Measurements from ENCODE around the gene TOMM22. TPM values are rescaled to one million over a fixed set of nuclear protein-coding genes. Genes with fewer than 3 reads are reported as not detected.
A peak's percentile ranks its signal among the peaks of the same experiment; 100 is the strongest.

Gene TOMM22
- total and polyA plus RNA-seq, 2 experiments from 2014 or later, result 84.0 to 131 TPM

GRCh38 chr22:38718414-38718813 lies 36.7 kb downstream of the TOMM22 start:
- H3K79me2 ChIP-seq (replicated peaks; ENCODE audit: insufficient read depth), result peaks cover 24% of the 10 kb centered on the region
- no peak overlapping the region for H3K4me3 ChIP-seq
- Mint-ChIP-seq H3K4me1 (peaks cover 22% of the 10 kb centered on the region), H3K4me3 (no peak overlapping the region), H3K27ac (peak overlapping the region; percentile 30; the same call in 1 of the 2 replicates), H3K9me3 (no peaks in the 10 kb centered on the region), H3K36me3 (ENCODE audit: low read depth) (peaks cover 52% of the 10 kb centered on the region), H3K27me3 (ENCODE audit: insufficient read depth, low read depth, poor library complexity) (peaks cover 10% of the 10 kb centered on the region)
- H3K27ac ChIP-seq (ENCODE audit: low read depth), result no peak overlapping the region
- no peak overlapping the region for H3K4me2 ChIP-seq
- no peaks in the 10 kb centered on the region for H3K9me2 ChIP-seq (ENCODE audit: insufficient read depth)
- H2AFZ ChIP-seq, result no peak overlapping the region
- ATAC-seq (peak; percentile 91), DNase-seq (ENCODE audit: low spot score) (peak; percentile 78)
- H3K4me1 ChIP-seq (ENCODE audit: insufficient read depth), result peaks cover 8% of the 10 kb centered on the region
- TF ChIP-seq NANOG (IDR thresholded peaks at IDR 0.05; ENCODE audit: borderline replicate concordance), result no peak
- no peak for TF ChIP-seq JUNB (IDR thresholded peaks at IDR 0.05; ENCODE audit: unreplicated experiment)
- no peak for TF ChIP-seq EZH2phosphoT487 (IDR thresholded peaks at IDR 0.05; ENCODE audit: unreplicated experiment)
- no peak for TF ChIP-seq REST (IDR thresholded peaks at IDR 0.05; ENCODE audit: unreplicated experiment)
- no peak for TF ChIP-seq ZNF331 (CRISPR knock-in tag; IDR thresholded peaks at IDR 0.05; ENCODE audit: low read depth)
- no peak for TF ChIP-seq POLR2AphosphoS5 (IDR thresholded peaks at IDR 0.05; ENCODE audit: low read depth)
- peak in 1 of 2 experiments; percentile 36; a peak in 2 of 4 replicates for TF ChIP-seq CTCF (conservative IDR thresholded peaks at IDR 0.05; ENCODE audit: low read depth in 2 of 2)
- H3F3A ChIP-seq (replicated peaks; ENCODE audit: low read depth), result no peaks in the 10 kb centered on the region
- H3K36me3 ChIP-seq (ENCODE audit: insufficient read depth), result peaks cover 28% of the 10 kb centered on the region; the same call in 1 of the 2 replicates
- peaks cover 31% of the 10 kb centered on the region; the same call in 1 of the 2 replicates for H4K20me1 ChIP-seq (replicated peaks; ENCODE audit: insufficient read depth)
- no peaks in the 10 kb centered on the region for H3K27me3 ChIP-seq (ENCODE audit: insufficient read depth)

DNA sequence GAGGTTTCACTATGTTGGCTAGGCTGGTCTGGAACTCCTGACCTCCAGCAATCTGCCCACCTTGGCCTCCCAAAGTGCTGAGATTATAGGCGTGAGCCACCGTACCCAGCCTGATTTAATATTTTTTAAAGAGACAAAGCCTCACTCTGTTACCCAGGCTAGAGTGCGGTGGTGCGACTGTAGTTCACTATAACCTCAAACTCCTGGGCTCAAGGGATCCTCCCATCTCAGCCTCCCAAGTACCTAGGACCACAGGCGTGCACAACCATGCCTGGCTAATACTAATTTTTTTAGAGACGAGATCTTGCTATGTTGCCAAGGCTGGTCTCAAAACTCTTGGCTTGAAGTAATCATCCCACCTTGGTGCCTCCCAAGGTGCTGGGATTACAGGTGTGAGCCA lies 37.4 kb downstream of the TOMM22 start:
- peaks cover 10% of the 10 kb centered on the region for H3K27me3 Mint-ChIP-seq (ENCODE audit: insufficient read depth, low read depth, poor library complexity)
- peaks cover 24% of the 10 kb centered on the region; the same call in 1 of the 2 replicates for H4K20me1 ChIP-seq (replicated peaks; ENCODE audit: insufficient read depth)
- peaks cover 60% of the 10 kb centered on the region for H3K36me3 Mint-ChIP-seq (ENCODE audit: low read depth)
- no peaks in the 10 kb centered on the region for H3F3A ChIP-seq (replicated peaks; ENCODE audit: low read depth)
- no peak overlapping the region for H3K4me2 ChIP-seq
- H3K79me2 ChIP-seq (replicated peaks; ENCODE audit: insufficient read depth), result peaks cover 16% of the 10 kb centered on the region
- H3K4me3 ChIP-seq, result no peak overlapping the region
- H3K4me1 Mint-ChIP-seq, result peaks cover 16% of the 10 kb centered on the region
- no peak for DNase-seq (ENCODE audit: low spot score)
- no peak overlapping the region for H3K27ac ChIP-seq (ENCODE audit: low read depth)
- TF ChIP-seq JUNB (IDR thresholded peaks at IDR 0.05; ENCODE audit: unreplicated experiment) (no peak), ZNF331 (CRISPR knock-in tag; IDR thresholded peaks at IDR 0.05; ENCODE audit: low read depth) (no peak), POLR2AphosphoS5 (IDR thresholded peaks at IDR 0.05; ENCODE audit: low read depth) (no peak), CTCF (conservative IDR thresholded peaks at IDR 0.05; ENCODE audit: low read depth in 2 of 2) (no peak), NANOG (IDR thresholded peaks at IDR 0.05; ENCODE audit: borderline replicate concordance) (no peak), EZH2 (IDR thresholded peaks at IDR 0.05; ENCODE audit: low read depth, unreplicated experiment) (no peak), ZNF114 (CRISPR knock-in tag; IDR thresholded peaks at IDR 0.05) (no peak), CREB1 (CRISPR knock-in tag; IDR thresholded peaks at IDR 0.05; ENCODE audit: low read depth) (no peak)
- TF ChIP-seq, protein P1, sequence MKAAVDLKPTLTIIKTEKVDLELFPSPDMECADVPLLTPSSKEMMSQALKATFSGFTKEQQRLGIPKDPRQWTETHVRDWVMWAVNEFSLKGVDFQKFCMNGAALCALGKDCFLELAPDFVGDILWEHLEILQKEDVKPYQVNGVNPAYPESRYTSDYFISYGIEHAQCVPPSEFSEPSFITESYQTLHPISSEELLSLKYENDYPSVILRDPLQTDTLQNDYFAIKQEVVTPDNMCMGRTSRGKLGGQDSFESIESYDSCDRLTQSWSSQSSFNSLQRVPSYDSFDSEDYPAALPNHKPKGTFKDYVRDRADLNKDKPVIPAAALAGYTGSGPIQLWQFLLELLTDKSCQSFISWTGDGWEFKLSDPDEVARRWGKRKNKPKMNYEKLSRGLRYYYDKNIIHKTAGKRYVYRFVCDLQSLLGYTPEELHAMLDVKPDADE (IDR thresholded peaks at IDR 0.05), result no peak
- ATAC-seq, result no peak
- no peaks in the 10 kb centered on the region for H3K27me3 ChIP-seq (ENCODE audit: insufficient read depth)
- no peaks in the 10 kb centered on the region for H3K9me3 Mint-ChIP-seq
- H3K9me2 ChIP-seq (ENCODE audit: insufficient read depth), result no peaks in the 10 kb centered on the region
- peaks cover 33% of the 10 kb centered on the region; the same call in 1 of the 2 replicates for H3K36me3 ChIP-seq (ENCODE audit: insufficient read depth)
- H3K27ac Mint-ChIP-seq, result no peak overlapping the region
- no peak overlapping the region for H2AFZ ChIP-seq
- H3K4me1 ChIP-seq (ENCODE audit: insufficient read depth), result peaks cover 3% of the 10 kb centered on the region; the same call in 1 of the 2 replicates
- no peak overlapping the region for H3K4me3 Mint-ChIP-seq

Measured in GM23338 (cell line).